Fibroblast of skin of left quadriceps (primary cell): ENCODE measurements around the gene GPX4.

ENCODE experiments used
- DNase-seq, 2 experiments: peaks; one replicate each; pipeline ENCODE4 v3.0.0-alpha.2; 2013; ENCODE audit warnings: low read depth in 2 of 2

The GPX4 gene

DNA sequence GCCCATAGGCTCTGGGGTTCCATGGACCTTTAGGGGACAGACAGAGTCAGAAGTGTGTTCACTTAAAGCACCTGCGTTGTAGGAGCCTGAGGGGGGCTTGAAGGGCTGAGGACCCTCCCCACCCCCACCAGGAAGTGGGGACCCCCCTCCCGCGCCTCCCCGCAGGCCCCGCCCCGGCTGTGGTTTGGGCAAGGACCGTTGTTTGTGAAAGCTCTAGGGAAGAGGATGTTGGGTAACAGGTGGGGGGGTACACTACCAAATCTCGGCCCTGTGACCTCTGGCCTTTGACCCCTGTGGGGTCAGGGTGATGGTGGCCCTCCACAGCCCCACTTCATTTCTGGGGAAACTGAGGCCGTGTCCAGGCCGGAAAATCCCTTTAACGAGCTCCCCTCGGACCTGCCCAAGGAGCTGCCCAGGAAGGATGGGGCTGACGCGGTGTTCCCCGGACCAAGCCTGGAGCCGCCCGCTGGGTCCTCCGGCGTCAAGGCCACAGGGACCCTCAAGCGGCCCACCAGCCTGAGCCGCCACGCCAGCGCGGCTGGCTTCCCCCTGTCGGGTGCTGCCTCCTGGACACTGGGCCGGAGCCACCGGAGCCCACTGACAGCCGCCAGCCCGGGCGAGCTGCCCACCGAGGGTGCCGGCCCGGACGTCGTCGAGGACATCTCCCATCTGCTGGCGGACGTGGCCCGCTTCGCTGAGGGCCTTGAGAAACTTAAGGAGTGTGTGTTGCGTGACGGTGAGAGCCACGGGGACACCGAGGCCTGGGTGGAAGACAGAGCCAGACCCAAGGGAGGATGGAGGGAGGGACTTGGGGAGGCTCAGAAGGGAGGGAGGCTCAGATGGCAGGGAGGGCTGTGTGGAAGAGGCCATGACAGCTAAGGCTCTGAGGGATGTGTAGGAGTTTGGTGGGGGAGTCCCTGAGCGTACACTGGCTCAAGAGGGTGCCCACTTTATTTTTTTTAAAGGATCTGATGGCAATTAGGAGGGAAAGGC, 35.5 kb upstream of the GPX4 start:
- DNase-seq = no peak

DNA sequence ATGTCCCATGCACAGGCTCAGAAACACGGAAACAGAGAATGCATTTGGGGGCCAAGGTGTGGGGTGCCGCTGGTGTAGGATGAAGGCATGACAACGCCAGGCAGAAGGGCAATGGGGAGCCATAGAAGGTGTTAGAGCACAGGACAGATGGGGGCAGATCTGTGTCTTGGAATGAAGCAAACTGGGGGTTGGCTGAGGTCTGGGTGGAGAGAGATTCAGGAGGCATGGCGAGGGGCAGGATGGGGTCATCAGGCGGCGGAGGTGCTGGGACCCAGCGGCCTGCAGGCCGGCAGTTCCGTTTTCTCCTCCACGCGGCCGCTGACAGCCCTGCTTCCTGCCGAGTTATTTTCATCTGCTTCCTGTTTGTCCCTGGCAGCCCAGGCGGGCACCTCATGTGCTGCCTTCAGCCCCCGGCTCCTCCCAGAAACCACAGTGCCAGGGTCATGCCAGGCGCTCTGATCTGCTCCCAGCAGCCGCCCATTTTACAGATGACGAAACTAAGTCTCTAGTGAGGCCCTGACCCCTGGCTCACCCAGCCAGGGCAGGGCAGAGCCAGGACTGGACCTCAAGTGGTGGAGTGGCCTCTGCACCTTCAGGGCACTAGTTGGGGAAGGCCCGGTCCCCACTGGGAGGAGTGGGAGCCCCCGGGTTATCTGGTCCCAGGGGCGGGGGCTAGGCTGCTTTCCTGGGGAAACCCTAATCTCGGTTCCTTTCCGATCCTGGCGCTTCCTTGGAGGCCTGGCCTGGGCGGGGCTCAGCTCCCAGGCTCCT, 34.6 kb upstream of the GPX4 start:
- DNase-seq = no peak

DNA sequence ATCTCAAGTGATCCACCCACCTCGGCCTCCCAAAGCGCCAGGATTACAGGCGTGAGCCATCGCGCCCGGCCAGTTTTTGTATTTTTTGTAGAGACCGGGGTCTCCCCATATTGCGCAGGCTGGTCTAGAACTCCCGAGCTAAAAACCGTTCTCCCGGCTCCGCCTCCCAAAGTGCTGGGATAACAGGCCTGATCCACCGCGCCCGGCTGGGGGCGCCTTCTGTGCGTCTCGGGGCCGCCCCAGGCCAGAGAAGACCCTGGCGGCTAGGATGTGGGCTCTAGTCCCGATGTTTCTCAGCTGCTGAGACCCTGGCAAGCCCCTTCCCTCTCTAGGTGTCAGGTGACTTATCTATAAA, 33.2 kb upstream of the GPX4 start:
- DNase-seq = no peak

DNA sequence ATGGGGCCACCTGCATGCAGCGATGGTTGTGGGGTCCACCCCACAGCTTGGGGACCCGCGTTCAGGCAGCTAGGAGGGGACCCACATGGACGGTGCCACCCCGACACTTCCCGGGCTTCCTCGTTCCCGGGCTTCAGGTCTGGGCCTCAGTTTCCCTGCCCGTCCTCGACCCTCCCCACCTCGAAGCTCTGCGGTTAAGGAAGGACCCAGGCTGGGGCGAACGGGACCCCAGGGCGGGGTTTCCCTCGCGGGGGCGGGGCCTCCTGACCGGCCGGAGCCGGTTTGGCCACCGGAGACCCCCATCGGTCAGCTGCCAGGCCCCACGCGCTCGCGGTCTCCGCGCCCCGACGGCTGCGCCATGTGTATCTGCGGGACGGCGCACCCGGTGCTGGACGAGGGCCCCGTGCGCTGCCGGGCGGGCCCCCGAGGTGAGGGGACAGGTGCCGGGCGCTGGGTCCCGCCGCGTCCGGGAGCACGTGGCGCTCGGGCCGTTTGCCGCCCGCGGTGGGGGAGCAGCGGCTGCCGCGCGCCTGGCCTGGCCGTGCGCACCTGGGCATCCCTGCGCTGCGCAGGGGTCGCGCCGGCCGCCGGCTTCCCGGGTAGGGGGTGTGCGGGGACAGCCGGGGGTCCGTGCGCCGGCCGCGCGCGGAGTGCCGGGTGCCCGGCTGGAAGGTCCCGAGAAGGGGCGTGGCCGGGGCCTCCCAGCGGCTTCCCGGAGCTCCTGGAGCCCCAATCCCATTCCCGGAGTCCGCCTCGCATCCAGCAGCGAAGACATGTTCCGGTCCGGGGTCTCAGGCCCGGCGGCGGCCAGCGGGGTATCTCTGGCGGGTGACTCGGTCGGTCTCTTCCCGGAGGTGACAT, 32.6 kb upstream of the GPX4 start:
- DNase-seq = no peak

DNA sequence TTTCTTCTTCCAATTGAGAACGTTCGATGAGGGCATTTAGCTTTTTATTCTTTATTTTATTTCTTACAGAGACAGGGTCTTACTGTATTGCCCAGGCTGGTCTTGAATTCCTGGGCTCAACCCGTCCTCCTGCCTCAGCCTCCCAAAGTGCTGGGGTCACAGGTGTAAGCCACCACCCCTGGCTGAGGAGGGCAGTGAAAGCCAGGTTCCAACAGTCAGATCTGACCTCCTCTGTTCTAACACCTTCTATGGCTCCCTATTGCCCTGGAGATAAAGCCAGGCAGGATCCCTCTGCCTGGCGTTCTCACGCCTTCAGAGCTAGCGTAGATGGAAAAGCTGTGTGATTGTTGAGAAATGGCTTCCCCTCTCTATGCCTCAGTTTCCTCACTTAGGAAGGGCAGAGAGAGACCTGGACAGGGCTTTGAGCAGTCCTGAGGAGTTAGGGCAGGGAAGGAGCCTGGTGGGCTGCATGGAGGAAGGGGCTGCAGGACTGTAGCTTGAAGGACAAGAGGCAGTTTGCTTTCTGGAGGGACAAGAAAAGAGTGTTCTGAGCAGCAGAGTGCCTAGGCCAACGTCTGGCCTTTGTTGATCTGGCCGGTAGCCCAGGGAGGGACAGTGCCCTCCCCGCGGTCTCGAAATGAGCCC, 31.3 kb upstream of the GPX4 start:
- no peak for DNase-seq

DNA sequence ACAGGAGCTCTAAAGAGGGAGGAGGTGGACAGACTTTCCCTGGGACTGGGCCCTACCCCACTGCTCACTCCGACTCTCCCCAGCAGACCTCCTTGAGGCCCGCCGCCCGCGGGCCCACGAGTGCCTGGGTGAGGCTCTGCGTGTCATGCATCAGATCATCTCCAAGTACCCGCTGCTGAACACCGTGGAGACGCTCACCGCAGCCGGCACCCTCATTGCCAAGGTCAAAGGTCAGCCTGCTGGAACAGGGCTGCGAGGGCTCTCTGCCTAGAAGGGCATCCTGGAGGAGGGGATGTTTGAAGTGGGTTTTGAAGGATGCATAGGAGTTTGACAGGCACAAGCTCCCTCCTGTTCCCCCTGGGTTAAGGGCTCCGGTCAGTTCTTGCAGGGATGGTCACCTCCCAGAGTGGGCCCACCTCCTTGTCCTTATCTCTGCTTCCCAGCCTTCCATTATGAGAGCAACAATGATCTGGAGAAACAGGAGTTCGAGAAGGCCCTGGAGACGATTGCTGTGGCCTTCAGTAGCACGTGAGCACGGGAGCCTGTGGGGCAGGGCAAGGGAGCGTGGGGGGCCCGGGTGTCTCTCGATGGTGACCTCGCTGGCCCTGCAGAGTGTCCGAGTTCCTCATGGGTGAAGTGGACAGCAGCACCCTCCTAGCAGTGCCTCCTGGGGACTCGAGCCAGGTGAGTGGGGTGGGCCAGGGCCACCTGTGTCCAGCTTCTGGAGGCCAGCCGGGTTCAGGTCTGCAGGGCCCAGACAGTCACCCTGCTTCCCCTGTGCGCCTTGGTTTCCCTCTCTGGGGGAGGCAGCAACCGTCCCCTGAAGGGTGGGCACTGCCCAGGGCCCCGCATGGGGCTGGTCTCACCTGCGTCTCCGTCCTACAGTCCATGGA, 30.5 kb upstream of the GPX4 start:
- DNase-seq = no peak

DNA sequence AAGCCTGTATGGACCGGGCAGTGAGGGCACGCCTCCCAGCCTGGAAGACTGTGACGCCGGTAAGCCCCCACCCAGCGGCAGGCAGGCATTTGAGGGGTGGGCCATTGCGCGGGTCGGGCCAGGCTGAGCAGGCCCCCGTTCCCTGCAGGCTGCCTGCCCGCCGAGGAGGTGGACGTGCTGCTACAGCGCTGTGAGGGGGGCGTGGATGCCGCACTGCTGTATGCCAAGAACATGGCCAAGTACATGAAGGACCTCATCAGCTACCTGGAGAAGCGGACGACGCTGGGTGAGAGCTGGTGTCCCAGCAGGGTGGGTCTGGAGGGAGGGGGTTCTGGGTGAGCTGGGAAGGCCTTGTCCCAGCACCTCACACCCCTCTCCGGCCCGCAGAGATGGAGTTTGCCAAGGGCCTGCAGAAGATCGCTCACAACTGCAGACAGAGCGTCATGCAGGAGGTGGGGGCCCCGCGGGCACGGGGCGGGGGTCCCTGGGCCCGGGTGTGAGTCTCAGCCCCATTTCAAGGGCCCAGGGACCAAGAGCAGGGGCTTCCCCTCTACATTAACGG, 29.8 kb upstream of the GPX4 start:
- no peak for DNase-seq

DNA sequence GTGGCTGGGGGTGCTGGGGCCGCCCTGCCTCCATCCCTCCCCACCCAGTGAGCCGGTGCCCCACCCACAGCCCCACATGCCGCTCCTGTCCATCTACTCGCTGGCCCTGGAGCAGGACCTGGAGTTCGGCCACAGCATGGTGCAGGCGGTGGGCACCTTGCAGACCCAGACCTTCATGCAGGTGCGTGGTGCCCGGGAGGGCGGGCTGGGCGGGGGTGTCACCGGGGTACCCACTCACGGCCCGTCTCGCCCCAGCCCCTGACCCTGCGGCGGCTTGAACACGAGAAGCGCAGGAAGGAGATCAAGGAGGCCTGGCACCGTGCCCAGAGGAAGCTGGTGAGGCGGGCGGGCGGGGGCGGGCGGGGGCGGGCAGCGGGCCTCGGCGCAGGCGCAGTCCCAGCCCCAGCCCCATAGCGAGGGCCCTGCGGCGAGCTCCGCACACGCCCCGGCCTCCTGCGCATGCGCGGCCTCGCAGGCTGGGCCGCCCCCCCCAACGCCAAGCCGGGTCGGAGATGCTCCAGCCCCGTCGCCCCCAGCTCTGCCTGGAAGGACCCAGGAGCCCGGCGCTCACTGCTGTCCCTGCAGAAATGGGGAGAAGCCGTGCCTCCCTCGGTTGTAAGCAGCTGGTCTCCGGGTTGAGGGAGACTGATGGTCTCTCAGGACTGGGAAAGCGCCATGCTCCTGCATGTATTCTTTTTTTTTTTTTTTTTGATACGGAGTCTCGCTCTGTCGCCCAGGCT, 29.1 kb upstream of the GPX4 start:
- DNase-seq = no peak

DNA sequence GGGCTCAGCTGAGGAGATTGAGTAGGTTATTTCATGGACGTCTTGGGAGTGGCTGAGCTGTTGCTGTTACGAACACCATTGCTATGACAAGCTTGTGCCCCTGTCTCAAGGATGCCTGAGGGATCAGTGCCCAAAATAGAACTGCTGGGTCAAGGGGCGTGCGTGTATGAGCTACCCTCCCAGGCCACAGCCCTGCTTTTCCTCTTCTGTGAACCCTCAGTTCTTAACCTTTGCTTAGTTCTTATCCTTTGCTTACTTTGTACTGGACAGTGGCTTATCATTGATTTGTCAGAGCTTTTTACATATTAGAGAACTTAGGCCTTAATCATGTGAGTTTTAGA, 27.8 kb upstream of the GPX4 start:
- no peak for DNase-seq

DNA sequence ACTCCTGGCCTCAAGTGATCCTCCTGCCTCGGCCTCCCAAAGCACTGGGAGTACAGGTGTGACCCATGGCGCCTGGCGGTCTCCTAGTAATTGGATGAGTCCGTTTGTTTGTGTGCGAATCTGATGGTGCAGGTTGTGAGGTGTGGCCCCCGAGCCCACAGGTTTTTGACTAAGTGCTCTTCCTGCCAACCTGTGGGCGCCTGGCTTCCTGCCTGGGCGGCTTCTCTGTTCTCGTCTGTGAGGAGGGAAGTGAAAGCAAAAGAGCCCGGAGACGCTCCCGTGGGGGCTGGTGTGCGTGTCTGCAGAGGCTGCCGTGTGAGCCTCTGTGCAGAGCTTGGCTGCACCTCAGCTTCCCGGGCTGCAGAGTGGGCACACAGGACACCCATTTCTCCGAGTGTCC, 26.8 kb upstream of the GPX4 start:
- no peak for DNase-seq

DNA sequence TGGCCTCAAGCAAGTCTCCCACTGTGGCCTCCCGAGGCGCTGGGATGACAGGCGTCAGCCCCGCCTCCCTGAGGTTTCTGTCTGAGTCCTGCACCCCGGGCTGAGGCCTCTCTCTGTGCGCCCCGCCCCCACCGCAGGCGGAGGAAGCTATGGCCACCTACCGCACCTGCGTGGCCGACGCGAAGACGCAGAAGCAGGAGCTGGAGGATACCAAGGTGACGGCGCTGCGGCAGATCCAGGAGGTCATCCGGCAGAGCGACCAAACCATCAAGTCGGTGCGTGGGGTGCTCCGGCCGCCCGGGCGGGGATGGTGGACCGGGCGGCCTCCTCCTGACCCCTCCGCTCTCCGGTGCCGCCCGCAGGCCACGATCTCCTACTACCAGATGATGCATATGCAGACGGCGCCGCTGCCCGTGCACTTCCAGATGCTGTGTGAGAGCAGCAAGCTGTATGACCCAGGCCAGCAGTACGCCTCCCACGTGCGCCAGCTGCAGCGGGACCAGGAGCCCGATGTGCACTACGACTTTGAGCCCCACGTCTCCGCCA, 24.2 kb upstream of the GPX4 start:
- DNase-seq = no peak

DNA sequence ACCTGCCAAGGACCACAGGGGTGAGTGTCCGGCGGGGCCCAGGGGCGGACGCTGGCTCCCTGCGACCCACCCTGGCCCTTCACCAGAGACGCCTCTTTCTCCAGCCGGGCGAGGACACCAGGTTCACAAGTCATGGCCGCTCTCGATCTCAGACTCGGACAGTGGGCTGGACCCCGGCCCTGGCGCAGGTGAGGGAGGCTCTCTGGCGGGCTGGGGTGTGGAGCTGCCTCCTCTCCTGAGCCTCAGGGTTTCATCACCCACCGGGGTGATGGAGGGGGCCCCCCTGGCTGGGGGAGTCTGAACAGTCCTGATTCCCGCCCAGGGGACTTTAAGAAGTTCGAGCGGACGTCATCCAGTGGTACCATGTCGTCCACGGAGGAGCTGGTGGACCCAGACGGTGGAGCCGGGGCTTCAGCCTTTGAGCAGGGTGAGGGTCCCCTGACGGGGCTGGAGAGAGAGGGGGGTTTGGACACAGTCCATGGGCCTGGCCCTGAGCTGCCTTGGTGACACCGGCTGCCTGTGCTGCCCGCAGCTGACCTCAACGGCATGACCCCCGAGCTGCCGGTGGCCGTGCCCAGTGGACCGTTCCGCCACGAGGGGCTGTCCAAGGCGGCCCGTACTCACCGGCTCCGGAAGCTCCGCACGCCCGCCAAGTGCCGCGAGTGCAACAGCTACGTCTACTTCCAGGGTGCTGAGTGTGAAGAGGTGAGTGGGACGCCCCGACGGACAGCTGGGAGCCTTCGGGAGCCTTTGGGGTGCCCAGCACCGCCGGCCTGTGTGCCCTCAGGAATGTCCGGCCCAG, 23.2 kb upstream of the GPX4 start:
- no peak for DNase-seq

DNA sequence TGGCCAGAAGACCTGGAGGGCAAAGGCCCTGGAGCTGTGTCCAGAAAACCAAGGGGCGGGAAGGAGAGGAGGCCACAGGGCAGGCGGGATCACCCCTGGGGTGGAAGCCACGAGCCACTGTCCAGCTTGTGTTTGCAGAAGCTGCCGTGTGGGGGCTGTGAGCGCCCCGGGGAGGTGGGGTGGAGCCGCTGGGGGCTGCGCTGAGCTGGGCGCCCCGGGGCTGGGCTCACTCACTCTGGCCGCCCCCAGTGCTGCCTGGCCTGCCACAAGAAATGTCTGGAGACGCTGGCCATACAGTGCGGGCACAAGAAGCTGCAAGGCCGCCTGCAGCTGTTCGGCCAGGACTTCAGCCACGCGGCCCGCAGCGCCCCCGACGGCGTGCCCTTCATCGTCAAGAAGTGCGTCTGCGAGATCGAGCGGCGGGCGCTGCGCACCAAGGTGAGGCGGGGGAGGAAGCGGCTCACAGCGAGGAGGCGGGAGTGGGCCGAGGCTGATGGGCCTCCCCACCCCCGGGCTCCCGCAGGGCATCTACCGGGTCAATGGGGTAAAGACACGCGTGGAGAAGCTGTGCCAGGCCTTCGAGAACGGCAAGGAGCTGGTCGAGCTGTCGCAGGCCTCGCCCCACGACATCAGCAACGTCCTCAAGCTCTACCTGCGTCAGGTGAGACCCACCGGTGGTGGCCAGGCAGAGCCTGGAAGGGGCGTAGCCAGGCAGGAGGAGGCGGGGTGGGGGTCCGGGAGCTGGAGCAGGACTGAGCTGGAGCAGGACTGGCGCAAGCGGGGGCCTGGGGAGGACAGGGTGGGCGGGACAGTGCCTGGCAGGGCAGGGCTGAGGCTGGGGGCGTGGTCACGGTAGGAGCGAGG, 22.3 kb upstream of the GPX4 start:
- DNase-seq = no peak

DNA sequence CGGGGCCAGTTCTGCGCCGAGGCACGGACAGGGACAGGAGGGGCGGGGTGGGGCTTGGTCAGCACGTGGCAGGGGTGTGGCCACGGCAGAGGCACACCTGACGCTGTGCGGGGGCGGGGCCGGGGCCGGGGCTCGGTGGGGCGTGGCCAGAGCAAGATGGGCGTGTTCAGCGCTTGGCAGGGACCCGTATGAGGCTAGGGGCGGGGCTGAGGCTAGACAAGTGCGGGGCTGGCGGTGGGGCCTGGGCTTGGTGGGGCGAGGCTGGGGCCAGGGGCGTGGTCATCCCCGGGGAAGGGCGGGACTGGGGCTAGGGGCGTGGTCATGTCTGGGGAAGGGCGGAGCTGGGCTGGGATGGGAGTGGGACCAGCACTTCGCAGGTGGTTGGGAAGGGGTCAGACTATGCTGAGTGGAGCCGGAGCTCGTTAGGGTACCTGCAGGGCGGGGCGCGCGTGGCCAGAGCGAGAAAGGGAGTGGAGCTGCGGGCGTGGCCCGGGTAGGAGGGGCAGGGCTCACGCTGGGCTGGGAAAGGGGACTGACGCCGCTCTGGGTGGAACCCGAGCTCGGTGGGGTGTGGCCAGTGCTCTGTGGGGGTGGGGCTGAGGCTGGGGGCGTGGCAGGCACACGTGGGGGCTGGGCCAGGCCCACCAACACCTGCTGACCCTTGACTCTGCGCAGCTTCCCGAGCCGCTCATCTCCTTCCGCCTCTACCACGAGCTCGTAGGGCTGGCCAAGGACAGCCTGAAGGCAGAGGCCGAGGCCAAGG, 21.4 kb upstream of the GPX4 start:
- no peak for DNase-seq

DNA sequence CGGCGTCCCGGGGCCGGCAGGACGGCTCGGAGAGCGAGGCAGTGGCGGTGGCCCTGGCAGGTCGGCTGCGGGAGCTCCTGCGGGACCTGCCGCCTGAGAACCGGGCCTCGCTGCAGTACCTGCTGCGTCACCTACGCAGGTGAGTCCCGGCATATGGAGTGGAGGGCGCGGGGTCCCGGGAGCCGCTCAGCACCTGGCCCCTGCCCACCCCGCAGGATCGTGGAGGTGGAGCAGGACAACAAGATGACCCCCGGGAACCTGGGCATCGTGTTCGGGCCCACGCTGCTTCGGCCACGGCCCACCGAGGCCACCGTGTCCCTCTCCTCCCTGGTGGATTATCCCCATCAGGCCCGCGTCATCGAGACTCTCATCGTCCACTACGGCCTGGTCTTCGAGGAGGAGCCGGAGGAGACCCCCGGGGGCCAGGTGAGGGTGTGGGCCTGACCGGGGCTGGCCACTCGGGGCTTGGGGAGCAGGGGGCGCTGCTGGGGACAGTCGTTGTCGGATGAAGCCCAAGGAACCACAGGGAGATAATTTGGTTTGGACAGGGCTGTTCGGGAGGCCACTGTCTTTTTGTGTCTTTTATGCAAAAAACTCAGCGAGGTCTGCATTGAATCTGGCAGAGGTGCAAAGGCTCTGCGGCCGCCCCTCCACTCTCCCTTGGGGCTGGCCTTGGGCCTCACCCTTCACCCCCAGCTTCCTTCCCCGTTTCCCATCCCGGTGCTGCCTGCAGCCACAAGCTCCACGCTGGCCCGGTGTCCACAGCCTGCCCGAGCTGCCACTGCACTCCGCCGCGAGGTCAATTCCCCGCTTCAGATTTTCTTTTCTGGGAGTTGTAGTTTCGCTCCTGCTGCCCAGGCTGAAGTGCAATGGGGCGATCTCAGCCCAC, 20.6 kb upstream of the GPX4 start:
- DNase-seq = no peak
